AG04450 (cell line): ENCODE results near the gene ZIM2. TPM values are rescaled to one million over a fixed set of nuclear protein-coding genes. Genes with fewer than 3 reads are reported as not detected.

Experiments used
- CTCF ChIA-PET: fragments of 300-600, 350-600 bp; formaldehyde crosslinking; extraction: SDS; loops from one replicate; lab custom pipeline; 2022; ENCODE audit warnings: antibody characterized with exemption, inconsistent platforms; lab: Charles Lee
- POLR2A ChIA-PET: fragments of 350-600 bp; formaldehyde crosslinking; extraction: SDS; loops from one replicate; lab custom pipeline; 2021; ENCODE audit warnings: antibody characterized with exemption, inconsistent platforms; lab: Yijun Ruan, JAX
- DNase-seq: peaks from one replicate; pipeline ENCODE4 v3.0.0-alpha.2; 2011; ENCODE audit warnings: low read depth, low spot score
- H3K27ac ChIP-seq: one replicate; pipeline ENCODE4 v1.5.1; 2012; ENCODE audit warnings: low read depth, low read length, control low read depth
- H3K27me3 ChIP-seq: one replicate; pipeline ENCODE4 v1.6.0; 2012; ENCODE audit warnings: low read length; ENCODE audit not compliant: control insufficient read depth, insufficient read depth
- H3K4me3 ChIP-seq: 2 replicates; pipeline ENCODE4 v1.5.1; 2011; ENCODE audit warnings: mild to moderate bottlenecking, low read depth, low read length, control low read depth
- H3K9me3 ChIP-seq: 2 replicates; pipeline ENCODE4 v1.5.1; 2012; ENCODE audit warnings: low read length; ENCODE audit not compliant: control insufficient read depth, insufficient read depth
- CTCF ChIP-seq: IDR thresholded peaks from 2 replicates; pipeline ENCODE4 v1.5.1; 2011; ENCODE audit warnings: low read depth, low read length, control low read depth, inconsistent platforms
- polyA plus RNA-seq: library from polyadenylated mRNA; depleted of rRNA; stranded (reverse); fragments of >200 nt; gene quantifications from 2 replicates; pipeline ENCODE4 v1.2.3, GENCODE V29; 2011

The ZIM2 gene
- polyA plus RNA-seq, 1 experiment = not detected

- H3K4me3 ChIP-seq = no peak overlapping the region
- ChIA-PET POLR2A (no interaction called here), CTCF (no interaction called here)
- no peak overlapping the region for H3K27ac ChIP-seq
- H3K9me3 ChIP-seq = peaks cover 66% of the 10 kb centered on the region
- no peak for DNase-seq
- no peak for TF ChIP-seq CTCF
- no peaks in the 10 kb centered on the region for H3K27me3 ChIP-seq
Measured at GRCh38 chr19:56877069-56877715, 36.7 kb upstream of the ZIM2 start.

DNA sequence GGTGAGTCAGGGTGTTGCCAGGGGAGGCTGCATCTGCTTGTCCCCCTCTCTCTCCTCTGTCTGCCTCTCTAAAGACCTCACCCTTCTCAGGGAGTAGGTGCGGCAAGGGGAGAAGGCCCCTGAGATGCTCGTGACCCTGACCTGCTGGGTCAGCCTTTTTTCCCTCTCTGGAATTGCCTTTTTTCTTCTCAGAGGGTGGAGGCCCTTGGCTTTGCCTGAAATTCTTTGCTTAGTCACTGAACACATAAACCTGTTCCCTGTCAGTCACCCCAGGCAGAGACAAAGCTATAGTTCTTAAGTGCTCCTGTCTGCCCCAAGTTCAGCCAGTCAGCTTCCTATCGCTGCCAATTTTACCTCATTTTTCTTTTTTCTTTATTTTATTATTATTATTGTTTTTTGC is 35.2 kb upstream of the ZIM2 start:
- CTCF ChIA-PET = no interaction called here
- no peak for DNase-seq
- peaks cover 65% of the 10 kb centered on the region for H3K9me3 ChIP-seq
- POLR2A ChIA-PET = no interaction called here
- no peak for TF ChIP-seq CTCF
- no peak overlapping the region for H3K4me3 ChIP-seq
- H3K27ac ChIP-seq = no peak overlapping the region
- no peaks in the 10 kb centered on the region for H3K27me3 ChIP-seq

- no peak for TF ChIP-seq CTCF
- POLR2A ChIA-PET = no interaction called here
Measured at GRCh38 chr19:56874530-56874929, 34.0 kb upstream of the ZIM2 start.

DNA sequence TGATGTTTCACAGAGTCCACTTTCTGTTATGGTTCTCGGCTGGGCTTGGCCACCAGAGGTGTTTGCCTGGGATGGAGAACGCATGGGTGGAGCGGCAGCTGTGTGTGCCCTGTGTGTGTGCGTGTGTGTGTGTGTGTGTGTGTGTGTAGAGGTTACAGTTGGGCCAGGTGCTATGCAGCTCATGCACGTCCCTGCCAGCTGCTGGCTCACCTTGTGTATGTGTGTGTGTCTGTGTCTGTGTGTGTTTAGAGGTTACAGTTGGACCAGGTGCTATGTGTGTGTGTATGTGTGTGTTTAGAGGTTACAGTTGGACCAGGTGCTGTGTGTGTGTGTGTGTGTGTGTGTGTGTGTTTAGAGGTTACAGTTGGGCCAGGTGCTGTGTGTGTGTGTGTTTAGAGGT is 33.0 kb upstream of the ZIM2 start:
- Histone ChIP-seq H3K27ac (no peak overlapping the region), H3K9me3 (peaks cover 67% of the 10 kb centered on the region), H3K4me3 (no peak overlapping the region), H3K27me3 (no peaks in the 10 kb centered on the region)
- DNase-seq = no peak
- CTCF ChIA-PET = no interaction called here
- TF ChIP-seq CTCF = no peak
- POLR2A ChIA-PET = no interaction called here

More at GRCh38 chr19:56874530-56874929, 34.0 kb upstream of the ZIM2 start:
- Histone ChIP-seq H3K4me3 (no peak overlapping the region), H3K27ac (no peak overlapping the region), H3K9me3 (peaks cover 62% of the 10 kb centered on the region), H3K27me3 (no peaks in the 10 kb centered on the region)
- no peak for DNase-seq
- CTCF ChIA-PET = no interaction called here

GRCh38 chr19:56869886-56870285 is 29.4 kb upstream of the ZIM2 start:
- POLR2A ChIA-PET = no interaction called here
- H3K9me3 ChIP-seq = peaks cover 48% of the 10 kb centered on the region
- no peaks in the 10 kb centered on the region for H3K27me3 ChIP-seq
- CTCF ChIA-PET = no interaction called here
- DNase-seq = no peak
- H3K4me3 ChIP-seq = no peak overlapping the region
- no peak for TF ChIP-seq CTCF
- H3K27ac ChIP-seq = no peak overlapping the region
